Ishikawa (cell line): Measurements from ENCODE around the gene DSTYK.

Experiments used
- CEBPB ChIP-seq: IDR thresholded peaks from 2 replicates; pipeline ENCODE4 v1.6.1; 2012
- CREB1 ChIP-seq: IDR thresholded peaks from 2 replicates; pipeline ENCODE4 v1.6.1; 2012; ENCODE audit warnings: low read depth
- EGR1 ChIP-seq: IDR thresholded peaks from 2 replicates; pipeline ENCODE4 v1.6.1; 2012
- EP300 ChIP-seq: IDR thresholded peaks from 2 replicates; pipeline ENCODE4 v1.6.1; 2012; ENCODE audit warnings: borderline replicate concordance
- FOXM1 ChIP-seq: IDR thresholded peaks from 2 replicates; pipeline ENCODE4 v1.6.1; 2012; ENCODE audit warnings: low read depth, borderline replicate concordance
- NFIC ChIP-seq: IDR thresholded peaks from 2 replicates; pipeline ENCODE4 v1.6.1; 2012
- RAD21 ChIP-seq: IDR thresholded peaks from 2 replicates; pipeline ENCODE4 v1.6.1; 2012; ENCODE audit warnings: low read depth
- REST ChIP-seq: IDR thresholded peaks from 2 replicates; pipeline ENCODE4 v1.6.1; 2012; ENCODE audit warnings: low read depth, mild to moderate bottlenecking
- TAF1 ChIP-seq: IDR thresholded peaks from 2 replicates; pipeline ENCODE4 v1.6.1; 2012; ENCODE audit warnings: low read depth, mild to moderate bottlenecking
- TCF12 ChIP-seq: IDR thresholded peaks from 2 replicates; pipeline ENCODE4 v1.6.1; 2012; ENCODE audit warnings: low read depth
- TEAD4 ChIP-seq: IDR thresholded peaks from 2 replicates; pipeline ENCODE4 v1.6.1; 2012
- YY1 ChIP-seq: IDR thresholded peaks from 2 replicates; pipeline ENCODE4 v1.6.1; 2012; ENCODE audit warnings: low read depth
- ZBTB7A ChIP-seq: IDR thresholded peaks from 2 replicates; pipeline ENCODE4 v1.6.1; 2012; ENCODE audit warnings: low read depth
- TF ChIP-seq, protein P1 (sequence below): IDR thresholded peaks from 2 replicates; pipeline ENCODE4 v1.6.1; 2012

The DSTYK gene

GRCh38 chr1:205189131-205189530 lies 22.4 kb downstream of the DSTYK start:
- no peak for TF ChIP-seq NFIC
- no peak for TF ChIP-seq ZBTB7A
- no peak for TF ChIP-seq TCF12
- TF ChIP-seq TEAD4 = no peak

- no peak for TF ChIP-seq FOXM1
- TF ChIP-seq CREB1 = no peak
- no peak for TF ChIP-seq TCF12
- TF ChIP-seq EP300 = no peak
- TF ChIP-seq CEBPB = no peak
- TF ChIP-seq, protein P1, sequence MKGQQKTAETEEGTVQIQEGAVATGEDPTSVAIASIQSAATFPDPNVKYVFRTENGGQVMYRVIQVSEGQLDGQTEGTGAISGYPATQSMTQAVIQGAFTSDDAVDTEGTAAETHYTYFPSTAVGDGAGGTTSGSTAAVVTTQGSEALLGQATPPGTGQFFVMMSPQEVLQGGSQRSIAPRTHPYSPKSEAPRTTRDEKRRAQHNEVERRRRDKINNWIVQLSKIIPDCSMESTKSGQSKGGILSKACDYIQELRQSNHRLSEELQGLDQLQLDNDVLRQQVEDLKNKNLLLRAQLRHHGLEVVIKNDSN = no peak
Observed at GRCh38 chr1:205188596-205188995, 22.9 kb downstream of the DSTYK start.

GRCh38 chr1:205188098-205188497 lies 23.4 kb downstream of the DSTYK start:
- TF ChIP-seq ZBTB7A (no peak), NFIC (no peak), REST (no peak), TEAD4 (no peak), FOXM1 (no peak), EGR1 (no peak), CREB1 (no peak), RAD21 (no peak), CEBPB (no peak), YY1 (no peak)
- TF ChIP-seq, protein P1 = no peak

GRCh38 chr1:205187420-205187819 lies 24.1 kb downstream of the DSTYK start:
- no peak for TF ChIP-seq REST
- TF ChIP-seq RAD21 = no peak
- TF ChIP-seq TEAD4 = no peak
- TF ChIP-seq FOXM1 = no peak
- TF ChIP-seq CEBPB = no peak
- TF ChIP-seq EGR1 = no peak
- no peak for TF ChIP-seq YY1
- TF ChIP-seq NFIC = no peak
- no peak for TF ChIP-seq TAF1
- TF ChIP-seq, protein P1 = no peak
- no peak for TF ChIP-seq ZBTB7A
- no peak for TF ChIP-seq TCF12

DNA sequence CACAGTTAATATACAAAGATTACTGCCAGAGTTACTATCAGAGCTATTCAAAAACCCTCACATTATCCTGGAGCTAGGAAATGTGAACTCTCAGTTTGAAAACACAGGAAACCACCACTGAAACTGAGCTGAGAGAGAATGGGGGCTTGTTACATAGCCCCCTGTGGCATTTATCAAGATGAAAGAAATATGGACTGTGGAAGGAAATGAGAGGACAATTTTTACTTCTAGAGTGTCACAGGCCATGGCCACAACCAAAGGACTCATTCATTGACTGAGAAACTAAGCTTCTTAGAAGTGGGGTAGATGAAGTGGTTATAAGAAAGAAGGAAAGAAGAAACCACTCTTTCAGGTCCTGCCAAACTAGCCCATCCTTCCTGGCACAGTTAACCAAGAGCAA lies 25.3 kb downstream of the DSTYK start:
- TF ChIP-seq CEBPB = no peak
- TF ChIP-seq RAD21 = no peak
- no peak for TF ChIP-seq YY1
- TF ChIP-seq EGR1 = no peak
- no peak for TF ChIP-seq NFIC
- TF ChIP-seq, protein P1 = no peak
- no peak for TF ChIP-seq REST
- TF ChIP-seq EP300 = no peak
- TF ChIP-seq TAF1 = no peak
- TF ChIP-seq TEAD4 = no peak
